ENCODE data around the gene P2RY2. TPM values are rescaled to one million over a fixed set of nuclear protein-coding genes. Genes with fewer than 3 reads are reported as not detected.

The P2RY2 gene
- 0.97 and 4.8 TPM in 2 replicates for total RNA-seq

DNA sequence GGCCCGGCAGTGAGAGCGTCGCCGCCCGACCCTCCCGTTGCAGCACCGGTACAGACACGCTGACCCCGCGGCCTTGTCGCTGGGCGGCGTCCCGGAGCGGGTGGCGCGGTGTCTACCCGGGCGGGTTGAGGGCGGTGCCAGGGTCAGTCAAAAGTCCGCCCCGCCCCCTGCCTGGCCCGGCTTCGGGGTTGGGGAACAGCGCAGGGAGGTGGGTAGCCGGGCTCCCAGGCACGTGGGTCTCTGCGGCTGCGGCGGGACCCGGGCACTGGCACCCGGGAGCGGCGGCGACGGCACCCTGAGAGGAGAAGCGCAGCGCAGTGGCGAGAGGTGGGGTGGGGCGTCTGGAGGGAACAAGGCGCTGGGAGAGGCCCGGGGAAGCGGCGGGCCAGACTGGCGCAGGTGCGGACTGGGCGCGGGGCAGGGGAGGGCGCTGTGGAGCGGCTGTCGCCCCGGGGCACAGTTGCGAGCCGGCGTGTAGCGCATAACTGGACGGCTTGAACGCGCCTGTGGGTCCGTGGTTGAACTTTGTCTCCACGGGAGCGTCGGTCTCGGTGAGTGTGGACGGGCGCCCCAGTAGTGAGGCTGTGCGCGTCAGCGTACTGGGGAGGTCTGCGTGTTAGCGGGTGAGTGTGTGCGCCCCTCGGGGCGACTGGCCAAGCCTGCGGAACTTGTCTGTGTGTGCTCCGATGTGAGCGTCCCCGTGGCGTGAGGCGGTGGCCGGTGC, at the start of gene P2RY2:
Gene P2RY2, plus strand, starts transcription at position 176 of the 724 bp plus-strand sequence. CDS start 15,879 bp downstream, outside the sequence.

GRCh38 chr11:73271936-73272679, 54.0 kb downstream of the P2RY2 start, which contains the start of gene P2RY6:
Gene P2RY6, plus strand, starts transcription at chr11:73272338. Its CDS starts 24,181 bp downstream, at chr11:73296519.

Other genes with a start within 250 kb of the P2RY2 start
- gene FCHSD2, start 76.0 kb upstream of the P2RY2 start, total RNA-seq = 13.8 and 28.1 TPM in 2 replicates
- not detected in 2 replicates for gene P2RY6, start 54.1 kb downstream of the P2RY2 start, total RNA-seq
- 16.2 and 49.5 TPM in 2 replicates for gene ARHGEF17, start 90.0 kb downstream of the P2RY2 start, total RNA-seq
- 3.9 and 9.8 TPM in 2 replicates for gene RELT, start 158.1 kb downstream of the P2RY2 start, total RNA-seq